Adipose tissue (tissue), 3 donors: Measurements from ENCODE around the gene RNFT1. TPM values are rescaled to one million over a fixed set of nuclear protein-coding genes. Genes with fewer than 3 reads are reported as not detected.
"Not testable (repeated sequence)": the region's sequence is repeated elsewhere in the genome, so short reads cannot be mapped to it uniquely, and the experiment has no call there.

ENCODE experiments used
- H3K27ac ChIP-seq: one replicate; pipeline ENCODE4 v1.5.1; 2013; ENCODE audit warnings: low read depth, low read length
- WGBS, 3 donors: extraction: QIAGEN DNeasy Blood & Tissue Kit; methylation state at CpG; one replicate each; pipeline ENCODE4 v1.1.7; 2013; 5-methylcytosine and 5-hydroxymethylcytosine counted together
- polyA plus RNA-seq, 3 donors: library from polyadenylated mRNA; stranded (reverse); fragments of 200-250 nt; gene quantifications; one replicate each; pipeline ENCODE4 v1.2.3, GENCODE V29; 2013
- donor health status: healthy with polysubstance abuse.
- donor health status: Bipolar disorder and iron deficiency.
- donor health status: healthy.

Gene RNFT1
- polyA plus RNA-seq, 3 donors, result 7.4 to 19.5 (median 11.6) TPM

DNA sequence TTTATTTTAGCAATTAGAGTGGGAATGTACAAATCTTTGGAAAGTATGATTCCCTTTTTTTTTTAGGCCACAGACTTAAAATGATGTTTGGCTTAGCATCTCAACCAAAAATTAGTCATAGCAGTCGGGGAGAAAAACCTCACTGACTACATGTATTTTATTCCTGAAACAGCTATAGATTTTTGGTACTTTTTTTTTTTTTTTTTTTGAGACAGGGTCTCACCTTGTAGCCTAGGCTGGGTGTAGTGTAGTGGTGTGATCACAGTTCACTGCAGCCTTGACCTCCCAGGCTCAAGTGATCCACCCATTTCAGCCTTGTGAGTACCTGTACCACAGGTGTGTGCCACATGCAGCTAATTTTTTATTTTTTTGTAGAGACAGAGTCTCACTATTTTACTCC, 23.4 kb downstream of the RNFT1 start:
- 89 to 92% (median 90%) methylated on average over 1 of the region's 1 CpG for WGBS, 3 donors

DNA sequence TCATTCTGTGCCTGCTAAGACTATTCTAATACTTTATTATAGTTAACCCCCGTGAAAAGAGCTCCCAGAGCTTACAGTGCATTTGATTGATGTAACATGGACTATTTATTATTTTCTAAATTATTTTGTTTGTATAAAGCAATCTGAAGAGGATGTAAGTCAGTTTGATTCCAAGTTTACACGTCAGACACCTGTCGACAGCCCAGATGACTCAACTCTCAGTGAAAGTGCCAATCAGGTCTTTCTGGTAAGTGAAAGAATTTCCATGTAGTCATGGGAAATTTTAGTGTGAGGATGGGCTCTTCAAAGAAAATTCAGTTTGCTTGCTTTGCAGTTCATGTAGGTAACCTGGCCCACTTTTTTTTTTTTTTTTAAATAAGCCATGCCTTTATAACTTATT, 23.8 kb downstream of the RNFT1 start:
- WGBS, 3 donors, result 83 to 87% (median 86%) methylated on average over 3 of the region's 3 CpGs
- not testable (repeated sequence) for H3K27ac ChIP-seq

More for the DNA sequence above, 23.4 kb downstream of the RNFT1 start:
- no peak overlapping the region for H3K27ac ChIP-seq

DNA sequence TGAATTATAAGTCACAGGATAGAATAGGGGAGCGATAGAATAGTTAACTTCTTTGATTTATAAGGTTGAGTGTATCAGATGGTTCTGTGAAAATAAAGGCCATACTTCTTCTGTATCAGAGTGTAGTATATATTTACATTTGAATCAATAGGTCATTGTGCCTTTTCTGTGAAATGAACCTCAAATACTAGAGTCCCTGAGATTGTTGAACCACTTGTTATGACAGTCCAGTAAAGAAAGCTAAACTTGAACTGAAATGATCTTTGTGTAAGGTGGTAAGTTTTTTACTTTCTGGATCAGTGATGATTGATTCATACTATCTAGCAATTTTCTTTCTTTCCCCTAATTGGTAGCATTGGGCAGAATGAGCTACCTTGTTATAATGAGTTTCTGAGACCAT, 31.2 kb downstream of the RNFT1 start:
- H3K27ac ChIP-seq, result not testable (repeated sequence)
- WGBS, 3 donors, result 90 to 96% (median 95%) methylated on average over 1 of the region's 1 CpG

DNA sequence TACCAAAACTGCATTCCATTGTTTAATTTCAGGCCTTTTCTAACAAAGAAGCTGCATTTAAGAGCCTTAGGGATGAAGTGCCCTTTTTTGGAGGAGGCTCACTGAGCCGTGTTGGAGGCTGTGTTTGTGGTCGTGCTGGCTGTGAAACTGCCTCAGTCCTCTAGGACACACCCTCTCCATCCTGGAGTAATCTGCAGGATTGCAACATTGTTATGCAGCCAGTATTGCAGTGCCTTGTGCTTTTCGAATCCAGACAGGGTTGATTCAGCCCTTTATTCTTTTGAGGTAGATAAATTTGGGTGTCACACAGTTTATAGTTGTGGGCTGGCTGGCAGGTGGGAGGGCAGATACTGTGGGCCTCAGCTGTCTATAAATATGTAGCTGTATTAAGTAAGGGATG, 33.8 kb downstream of the RNFT1 start:
- H3K27ac ChIP-seq, result not testable (repeated sequence)
- 23 to 69% (median 32%) methylated on average over 3 of the region's 3 CpGs for WGBS, 3 donors

DNA sequence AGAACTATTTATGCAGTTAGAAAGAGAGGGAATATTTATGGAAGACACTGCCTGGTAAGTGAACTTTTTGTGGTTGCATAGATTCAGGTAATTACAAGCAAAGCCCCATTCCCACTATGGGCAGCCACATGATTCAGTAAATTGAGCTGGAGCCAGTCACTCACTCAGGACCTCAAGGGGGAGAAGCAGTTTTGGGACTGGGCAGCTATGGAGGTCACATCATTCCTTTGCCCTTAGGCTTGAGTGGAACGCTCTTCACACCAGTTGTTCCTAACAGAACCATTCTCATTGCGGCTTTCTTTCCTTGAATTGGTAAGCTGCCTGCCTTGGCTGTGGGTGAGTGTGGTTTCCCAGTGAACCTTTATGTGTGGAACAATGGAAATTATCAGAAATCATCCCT, 34.4 kb downstream of the RNFT1 start:
- H3K27ac ChIP-seq, result not testable (repeated sequence)
- WGBS, 3 donors, result 95 to 100% (median 96%) methylated on average over 2 of the region's 2 CpGs

DNA sequence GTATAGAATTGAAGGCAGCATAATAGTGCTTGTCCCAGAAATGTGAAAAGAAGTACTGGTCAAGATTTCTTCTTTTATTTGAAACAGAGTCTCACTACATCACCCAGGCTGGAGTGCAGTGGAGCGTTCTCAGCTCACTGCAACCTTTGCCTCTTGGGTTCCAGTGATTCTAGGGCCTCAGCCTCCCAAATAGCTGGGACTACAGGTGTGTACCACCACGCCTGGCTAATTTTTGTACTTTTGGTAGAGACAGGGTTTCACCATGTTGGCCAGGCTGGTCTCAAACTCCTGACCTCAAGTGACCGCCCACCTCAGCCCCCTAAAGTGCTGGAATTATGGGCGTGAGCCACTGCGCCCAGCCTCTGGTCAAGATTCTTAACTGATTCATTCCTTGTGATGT, 43.9 kb downstream of the RNFT1 start:
- WGBS, 3 donors, result 95 to 97% (median 97%) methylated on average over 5 of the region's 5 CpGs
- not testable (repeated sequence) for H3K27ac ChIP-seq

DNA sequence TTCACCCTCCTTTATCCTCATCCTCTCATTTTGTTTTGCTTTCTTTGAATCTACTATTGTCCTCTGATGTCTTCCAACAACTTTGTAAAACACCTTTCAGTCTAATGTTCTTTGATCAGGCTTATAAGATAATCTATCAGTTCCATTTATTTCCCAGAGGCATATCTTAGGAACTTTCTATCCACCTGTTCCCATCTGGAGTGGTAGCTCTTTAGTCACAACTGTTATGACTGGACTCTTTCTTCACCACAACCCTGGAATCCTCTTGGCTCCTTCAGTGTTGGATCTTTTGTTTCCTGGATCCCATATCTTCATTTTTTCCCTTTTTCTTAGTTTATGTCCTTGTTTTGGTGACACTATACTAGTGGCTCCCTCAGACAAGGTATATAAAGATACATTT, 48.1 kb downstream of the RNFT1 start:
- no peak overlapping the region for H3K27ac ChIP-seq

DNA sequence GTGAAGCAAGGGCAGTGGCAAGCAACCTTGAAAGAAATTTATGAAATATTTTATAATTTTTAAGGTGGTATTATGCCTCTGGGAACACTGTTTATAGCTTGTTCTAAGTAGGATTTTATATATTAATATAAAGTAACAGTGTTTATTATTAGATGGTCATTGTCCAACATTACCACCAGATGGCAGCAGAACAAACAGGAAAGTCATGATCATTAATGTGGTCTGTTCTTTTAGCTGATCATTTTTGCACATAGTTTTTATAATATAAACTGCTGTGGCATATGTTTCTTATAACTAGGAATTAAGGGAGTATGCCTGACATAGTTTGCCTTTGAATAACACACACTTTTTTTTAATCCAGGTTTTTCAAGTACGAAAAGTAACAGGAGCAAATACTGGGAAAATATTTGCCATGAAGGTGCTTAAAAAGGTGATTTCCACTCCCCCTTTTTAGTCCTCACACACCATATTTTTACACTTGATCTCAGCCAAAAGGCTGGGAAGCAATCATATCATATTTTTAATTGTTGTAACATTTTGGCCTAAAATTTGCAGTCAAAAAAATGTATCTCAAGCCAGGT, 50.2 kb downstream of the RNFT1 start:
- WGBS, 3 donors, result 76 to 82% (median 78%) methylated on average over 1 of the region's 1 CpG
- no peak overlapping the region for H3K27ac ChIP-seq

DNA sequence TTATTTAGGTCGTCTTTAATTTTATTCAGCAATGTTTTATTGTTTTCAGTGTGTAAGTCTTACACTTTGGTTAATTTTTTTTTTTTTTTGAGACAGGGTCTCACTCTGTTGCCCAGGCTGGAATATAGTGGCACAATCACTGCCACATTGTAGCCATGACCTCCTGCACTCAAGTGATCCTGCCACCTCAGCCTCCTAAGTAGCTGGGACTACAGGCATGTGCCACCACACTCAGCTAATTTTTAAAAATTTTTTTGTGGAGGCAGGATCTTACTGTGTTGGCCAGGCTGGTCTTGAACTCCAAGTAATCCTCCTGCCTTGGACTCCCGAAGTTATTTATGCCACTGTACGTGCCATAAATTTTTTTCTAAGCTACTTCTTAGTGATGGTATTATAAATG, 57.1 kb downstream of the RNFT1 start:
- no peak overlapping the region for H3K27ac ChIP-seq
- WGBS, 3 donors, result 88 to 94% (median 93%) methylated on average over 3 of the region's 3 CpGs

DNA sequence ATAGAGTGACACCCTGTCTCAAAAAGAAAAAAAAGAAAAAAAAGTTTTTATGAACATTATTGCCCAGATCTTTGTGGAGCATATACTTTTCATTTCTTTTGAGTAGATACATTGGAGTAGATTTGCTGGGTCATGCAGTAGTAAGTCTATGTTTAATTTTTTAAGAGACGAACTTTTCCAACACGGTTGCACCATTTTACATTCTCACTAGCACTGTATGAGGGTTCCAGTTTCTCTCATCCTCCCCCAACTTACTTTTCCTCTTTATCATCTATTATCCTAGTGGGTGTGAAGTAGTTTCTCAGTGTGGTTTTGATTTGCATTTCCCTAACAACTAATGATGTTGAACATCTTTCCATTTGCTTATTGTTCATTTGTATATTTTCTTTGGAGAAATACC, 61.1 kb downstream of the RNFT1 start:
- H3K27ac ChIP-seq, result no peak overlapping the region
- 84 to 90% (median 86%) methylated on average over 2 of the region's 2 CpGs for WGBS, 3 donors

Other genes starting within 250 kb of the RNFT1 start
- 1 to 10 TPM; 4.1 to 8.8 (median 4.5) TPM for gene TUBD1, start 71.8 kb downstream of the RNFT1 start, polyA plus RNA-seq
- 10 to 100 TPM in 2 of 3 donors, 1 to 10 TPM in 1; 7.4 to 12.5 (median 11.1) TPM for gene RPS6KB1, start 71.6 kb downstream of the RNFT1 start, polyA plus RNA-seq
- 1 to 10 TPM; 5.9 to 8.2 (median 6.3) TPM for gene HEATR6, start 114.2 kb upstream of the RNFT1 start, polyA plus RNA-seq
- gene CA4, start 185.2 kb upstream of the RNFT1 start, polyA plus RNA-seq, result 10 to 100 TPM; 12.3 to 57.0 (median 37.7) TPM